Activated T-helper 1 cell treated with anti-CD3 and anti-CD28 coated beads, Interleukin-12 subunit alpha, Interleukin-12 subunit beta, Interleukin-2, Interleukin-4 antibody, amounts not matched to agents 30 ng/mL and 10 ng/mL and 1 ng/mL, durations not matched to agents 14 hours and 24 hours and 36 hours (primary cell): ENCODE measurements around the gene MTAP. TPM values are rescaled to one million over a fixed set of nuclear protein-coding genes. Genes with fewer than 3 reads are reported as not detected.
A peak's percentile ranks its signal among the peaks of the same experiment; 100 is the strongest.

ENCODE experiments used
- DNase-seq: peaks from one replicate; pipeline ENCODE4 v3.0.0; 2021; ENCODE audit warnings: low spot score
- H3K27ac Mint-ChIP-seq: one replicate; pipeline ENCODE4 v1.8.0; 2021; ENCODE audit warnings: mild to moderate bottlenecking, mixed read lengths
- H3K27me3 Mint-ChIP-seq: one replicate; pipeline ENCODE4 v1.8.0; 2022; ENCODE audit warnings: mild to moderate bottlenecking, moderate library complexity, mixed read lengths; ENCODE audit not compliant: insufficient read depth
- H3K36me3 Mint-ChIP-seq: one replicate; pipeline ENCODE4 v1.8.0; 2021; ENCODE audit warnings: low read depth, mixed read lengths
- H3K4me1 Mint-ChIP-seq: one replicate; pipeline ENCODE4 v1.8.0; 2021; ENCODE audit warnings: low read depth, mixed read lengths
- H3K4me3 Mint-ChIP-seq: one replicate; pipeline ENCODE4 v1.8.0; 2021; ENCODE audit warnings: mild to moderate bottlenecking, moderate library complexity, mixed read lengths
- H3K9me3 Mint-ChIP-seq: one replicate; pipeline ENCODE4 v1.8.0; 2021; ENCODE audit warnings: mixed read lengths
- intact Hi-C: fragments of 100-400 bp; cut with micrococcal nuclease; formaldehyde crosslinking; loops from one replicate; pipeline ENCODE4 v1.15.1; 2024
- total RNA-seq: library from RNA; stranded (reverse); gene quantifications from 2 replicates; pipeline ENCODE4 v1.2.3, GENCODE V29; 2022

Gene MTAP
- 55.5 and 62.2 TPM in 2 replicates for total RNA-seq

DNA sequence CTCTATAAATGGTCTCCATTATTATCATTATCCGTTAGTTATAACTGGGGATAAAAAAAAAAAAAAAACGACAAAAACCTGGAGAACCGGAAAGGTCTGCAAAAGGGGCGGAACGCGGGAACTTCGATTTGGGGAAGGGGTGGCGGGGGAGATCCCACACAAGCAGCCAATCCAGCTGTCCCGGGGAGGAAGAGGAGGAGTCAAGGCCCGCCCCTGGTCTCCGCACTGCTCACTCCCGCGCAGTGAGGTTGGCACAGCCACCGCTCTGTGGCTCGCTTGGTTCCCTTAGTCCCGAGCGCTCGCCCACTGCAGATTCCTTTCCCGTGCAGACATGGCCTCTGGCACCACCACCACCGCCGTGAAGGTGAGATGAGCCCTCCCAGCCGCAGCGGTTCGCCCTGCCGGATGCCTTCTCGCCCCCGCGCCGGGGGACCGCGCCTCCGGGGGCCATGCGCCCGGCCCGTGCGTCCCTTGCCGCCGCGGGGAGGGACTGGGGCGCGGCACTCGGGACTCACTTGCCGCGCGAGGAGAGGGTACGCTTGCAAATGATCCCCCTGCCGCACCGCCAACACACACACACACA, at the start of gene MTAP:
Gene MTAP, plus strand, starts transcription at position 219 of the 583 bp plus-strand sequence. Its CDS starts 113 bp downstream, at position 332.
- Mint-ChIP-seq H3K36me3 (peaks cover 18% of the 10 kb centered on the region), H3K4me3 (peak within 1 kb of the TSS; percentile 100), H3K27me3 (peaks cover 47% of the 10 kb centered on the region), H3K9me3 (no peaks in the 10 kb centered on the region), H3K27ac (peak within 1 kb of the TSS; percentile 100), H3K4me1 (peaks cover 43% of the 10 kb centered on the region)
- intact Hi-C loops = loop anchor here (1.0 kb wide), 1 partner anchor 24 kb away; no protein-coding TSS in a partner anchor
- peak; percentile 61 for DNase-seq

DNA sequence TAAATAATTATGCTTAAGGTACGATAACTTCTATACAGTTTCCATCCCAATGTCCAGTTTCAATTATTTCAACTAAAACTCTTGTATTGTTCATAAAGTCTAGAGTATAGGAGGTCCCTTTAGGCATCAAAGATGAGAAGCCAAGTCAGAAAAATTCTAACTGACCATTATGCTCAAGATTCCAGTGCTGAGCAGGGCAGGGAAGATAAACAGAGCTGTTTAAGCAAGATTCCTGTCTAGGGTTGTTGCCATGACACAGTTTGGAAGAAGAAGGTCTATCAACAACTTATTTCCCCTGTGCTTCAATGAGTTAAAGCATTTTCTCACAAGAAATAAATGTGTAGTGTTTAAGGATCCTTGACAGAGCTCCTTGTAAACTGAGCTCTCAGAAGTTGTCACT, 48.9 kb upstream of the MTAP start:
- Mint-ChIP-seq H3K4me3 (no peak overlapping the region), H3K9me3 (no peaks in the 10 kb centered on the region), H3K27ac (no peak overlapping the region), H3K36me3 (no peaks in the 10 kb centered on the region), H3K27me3 (peaks cover 71% of the 10 kb centered on the region), H3K4me1 (no peaks in the 10 kb centered on the region)
- intact Hi-C loops = no loop called here
- DNase-seq = no peak

DNA sequence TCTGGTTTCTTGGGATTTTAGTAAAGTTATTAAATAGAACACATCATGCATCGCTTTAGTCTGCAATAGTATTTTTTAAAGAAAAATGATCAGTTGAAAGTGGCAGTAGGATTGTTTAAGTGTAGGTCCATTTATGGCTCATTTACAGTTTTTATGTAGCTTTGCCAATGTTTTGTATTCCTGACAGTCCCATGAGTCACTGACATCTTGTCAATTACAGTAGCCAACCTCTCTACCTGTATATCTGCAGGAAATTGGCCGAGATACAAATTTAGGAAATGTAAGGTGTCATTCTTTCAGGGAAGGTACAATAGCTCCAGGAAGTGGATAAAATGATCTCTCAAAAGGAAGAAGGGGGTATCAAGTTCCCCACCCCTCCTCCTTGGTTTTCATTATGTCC, 47.7 kb upstream of the MTAP start:
- Mint-ChIP-seq H3K36me3 (no peaks in the 10 kb centered on the region), H3K4me1 (no peaks in the 10 kb centered on the region), H3K9me3 (no peaks in the 10 kb centered on the region), H3K27me3 (peaks cover 75% of the 10 kb centered on the region), H3K4me3 (no peak overlapping the region), H3K27ac (no peak overlapping the region)
- no peak for DNase-seq
- intact Hi-C loops = no loop called here

DNA sequence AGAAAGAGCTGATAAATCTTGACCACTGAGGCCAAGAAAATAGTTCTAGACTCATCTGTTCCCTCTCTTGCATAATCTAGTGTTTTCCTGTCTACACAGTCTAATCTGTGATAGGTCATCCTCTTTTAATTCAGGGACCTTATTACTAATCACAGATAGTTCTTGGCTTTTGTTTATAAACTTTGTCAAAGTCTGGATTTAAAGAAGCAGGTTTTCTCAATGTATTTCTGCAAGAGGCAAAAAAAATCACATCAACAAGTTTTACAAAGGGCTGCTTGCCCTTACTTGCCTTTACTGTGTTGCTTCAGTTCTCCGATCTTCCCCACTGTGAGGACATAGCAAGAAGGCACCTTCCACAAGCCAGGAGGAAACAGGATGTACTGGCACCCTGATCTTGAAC, 43.9 kb upstream of the MTAP start:
- no peak for DNase-seq

DNA sequence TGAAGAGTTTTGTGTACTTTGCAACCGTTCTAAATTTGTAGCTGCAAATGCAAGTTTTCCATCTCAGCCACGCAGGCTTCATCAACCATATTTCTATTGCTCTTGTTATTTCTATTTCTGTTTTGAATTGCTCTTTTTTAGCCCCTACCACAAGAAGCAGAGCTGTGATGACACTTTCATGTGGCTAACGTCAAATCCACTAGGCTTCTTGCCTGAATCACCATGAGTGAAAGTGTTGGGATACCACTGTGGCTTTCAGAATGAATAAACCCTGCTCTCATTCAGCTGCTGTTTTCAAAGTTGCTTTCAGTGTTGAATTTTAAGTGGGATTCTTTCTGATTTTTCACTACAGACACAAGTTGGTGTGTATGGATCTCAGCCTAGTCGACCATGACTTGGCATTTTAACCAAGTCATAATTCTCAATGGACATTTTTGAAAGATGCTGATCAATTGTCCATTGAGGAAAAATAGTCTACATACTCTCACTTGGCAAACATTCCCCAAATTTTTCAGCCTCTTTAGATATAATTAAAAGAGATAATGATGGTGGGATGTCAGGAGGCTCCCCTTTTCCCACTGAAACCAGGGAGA, 41.0 kb upstream of the MTAP start:
- no peaks in the 10 kb centered on the region for H3K36me3 Mint-ChIP-seq
- H3K9me3 Mint-ChIP-seq = no peaks in the 10 kb centered on the region
- peaks cover 78% of the 10 kb centered on the region for H3K27me3 Mint-ChIP-seq
- H3K4me3 Mint-ChIP-seq = no peak overlapping the region
- DNase-seq = peak; percentile 46
- intact Hi-C loops = loop anchor here (1.0 to 2.0 kb wide), 9 partner anchors 17 to 479 kb away; no protein-coding TSS in a partner anchor
- peaks cover 9% of the 10 kb centered on the region for H3K4me1 Mint-ChIP-seq
- peak overlapping the region; percentile 18 for H3K27ac Mint-ChIP-seq

More for the DNA sequence above, 43.9 kb upstream of the MTAP start:
- Mint-ChIP-seq H3K27me3 (peaks cover 74% of the 10 kb centered on the region), H3K4me1 (peaks cover 9% of the 10 kb centered on the region), H3K9me3 (no peaks in the 10 kb centered on the region), H3K36me3 (no peaks in the 10 kb centered on the region), H3K4me3 (no peak overlapping the region), H3K27ac (no peak overlapping the region)
- intact Hi-C loops = no loop called here

DNA sequence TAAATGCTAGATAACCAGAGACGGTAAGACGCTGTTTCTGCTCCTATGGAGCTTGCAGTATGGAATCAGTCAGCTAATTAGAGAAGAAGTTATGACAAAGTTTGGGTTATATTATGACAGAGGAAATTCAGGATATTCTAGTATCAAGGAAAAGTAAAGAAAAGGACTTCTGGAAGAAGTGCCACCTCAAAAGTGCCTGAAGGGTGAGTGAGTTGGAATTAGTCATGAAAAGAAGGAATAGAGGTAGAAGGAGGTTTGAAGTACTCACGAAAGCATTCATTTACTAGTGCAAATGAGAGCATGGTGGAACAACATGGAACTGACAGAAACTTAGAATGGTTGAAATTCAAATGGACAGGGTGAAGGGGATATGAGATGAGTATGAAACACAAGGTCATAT, 40.4 kb upstream of the MTAP start:
- Mint-ChIP-seq H3K27me3 (peaks cover 80% of the 10 kb centered on the region), H3K27ac (no peak overlapping the region), H3K4me3 (no peak overlapping the region), H3K4me1 (peaks cover 9% of the 10 kb centered on the region), H3K36me3 (no peaks in the 10 kb centered on the region), H3K9me3 (no peaks in the 10 kb centered on the region)
- DNase-seq = no peak
- intact Hi-C loops = no loop called here

DNA sequence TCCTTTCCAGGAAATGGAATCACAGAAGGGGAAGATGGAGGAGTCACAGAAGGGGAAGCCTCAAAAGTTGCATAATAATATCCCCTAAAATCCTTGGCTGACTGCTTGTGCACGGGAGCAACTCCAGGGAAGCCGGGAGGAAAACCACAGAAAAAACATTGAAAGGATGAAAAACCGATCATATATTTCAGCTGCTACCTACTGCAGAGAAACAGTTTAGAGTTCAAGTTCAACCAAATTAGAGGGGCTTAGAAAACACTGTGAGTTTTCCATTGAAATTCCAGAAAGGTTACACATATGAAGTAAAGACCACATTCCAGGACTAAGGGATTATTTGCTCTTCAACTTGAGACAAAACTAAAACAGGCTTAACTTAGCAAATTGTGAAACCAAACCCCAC, 37.6 kb upstream of the MTAP start:
- Mint-ChIP-seq H3K4me1 (peaks cover 9% of the 10 kb centered on the region), H3K36me3 (no peaks in the 10 kb centered on the region), H3K4me3 (no peak overlapping the region), H3K27ac (no peak overlapping the region), H3K27me3 (peaks cover 87% of the 10 kb centered on the region), H3K9me3 (no peaks in the 10 kb centered on the region)
- DNase-seq = no peak
- intact Hi-C loops = no loop called here

DNA sequence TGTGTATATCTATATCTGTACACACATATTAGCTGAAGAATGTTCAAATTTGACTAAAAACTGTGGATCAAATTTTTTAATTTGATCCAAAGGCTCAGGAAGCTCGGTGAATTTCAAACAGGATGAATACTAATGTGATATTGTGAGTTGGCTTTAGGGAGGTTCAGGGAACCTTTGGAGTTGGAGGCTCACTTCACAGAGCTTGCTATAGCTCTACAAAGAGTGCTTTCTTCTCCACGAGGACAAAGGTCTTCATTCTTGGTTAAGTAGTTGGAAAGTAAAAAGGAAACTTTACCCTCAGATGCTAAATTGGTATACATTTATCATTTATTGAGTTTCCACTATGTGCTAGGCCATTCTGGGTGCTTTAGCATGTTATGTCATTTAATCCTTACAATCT, 36.3 kb upstream of the MTAP start:
- Mint-ChIP-seq H3K4me1 (peaks cover 7% of the 10 kb centered on the region), H3K4me3 (no peak overlapping the region), H3K27me3 (peaks cover 88% of the 10 kb centered on the region)

DNA sequence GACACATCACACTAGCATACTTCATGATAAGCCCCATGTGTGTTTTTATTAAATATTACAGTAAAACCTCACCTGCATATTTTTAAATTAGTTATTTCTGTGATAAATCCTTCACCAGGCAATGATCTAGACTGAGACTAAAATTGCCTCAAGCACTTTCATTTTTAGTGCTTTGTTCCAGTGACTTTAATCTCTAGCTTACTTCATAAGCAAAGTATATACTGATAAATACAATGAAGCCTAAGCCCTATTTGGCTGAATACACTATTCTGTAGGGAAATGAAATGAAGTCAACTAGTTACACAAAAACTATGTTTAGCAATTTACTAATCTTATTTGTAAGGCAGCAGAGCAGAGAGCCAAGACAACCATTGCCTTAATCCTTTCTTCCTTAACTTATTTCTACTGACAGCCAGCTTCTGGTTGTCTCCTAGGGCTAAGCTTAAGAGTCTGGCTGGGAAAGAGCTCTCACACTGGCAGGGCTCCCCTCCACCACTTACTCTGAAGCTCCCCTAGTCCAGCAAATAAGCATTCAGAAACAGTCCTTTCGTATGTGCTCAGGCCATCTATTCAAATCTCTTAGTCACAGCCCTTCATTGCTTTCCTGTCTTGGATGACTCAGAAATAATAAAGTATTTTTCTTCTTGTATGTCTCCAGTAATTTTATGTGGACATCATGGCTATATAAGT, 31.4 kb upstream of the MTAP start:
- Mint-ChIP-seq H3K27ac (no peak overlapping the region), H3K36me3 (no peaks in the 10 kb centered on the region), H3K4me1 (no peaks in the 10 kb centered on the region), H3K9me3 (no peaks in the 10 kb centered on the region), H3K4me3 (no peak overlapping the region), H3K27me3 (peaks cover 67% of the 10 kb centered on the region)
- no peak for DNase-seq
- intact Hi-C loops = no loop called here

More for the DNA sequence above, 36.3 kb upstream of the MTAP start:
- DNase-seq = no peak
- intact Hi-C loops = no loop called here
- Mint-ChIP-seq H3K36me3 (no peaks in the 10 kb centered on the region), H3K9me3 (no peaks in the 10 kb centered on the region), H3K27ac (no peak overlapping the region)

DNA sequence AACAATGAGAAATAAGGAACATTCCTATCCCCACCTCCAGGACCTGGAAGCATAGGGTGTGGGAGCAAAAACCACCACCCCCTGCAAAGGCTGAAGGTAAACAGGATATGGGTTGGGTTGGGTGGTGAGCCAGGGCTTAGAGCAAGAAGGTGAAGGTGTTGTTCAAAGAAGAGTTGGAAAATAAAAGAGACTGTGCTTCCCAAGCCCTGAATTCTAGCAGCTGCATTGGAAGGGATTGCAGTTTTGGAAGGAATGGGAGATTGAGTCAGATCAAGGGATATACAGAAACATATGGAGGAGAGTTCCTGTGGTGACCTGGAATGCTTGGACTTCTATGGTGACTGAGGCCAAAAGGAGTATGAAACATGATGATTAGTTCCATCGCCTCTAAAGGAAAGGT, 24.7 kb upstream of the MTAP start:
- H3K4me1 Mint-ChIP-seq = no peaks in the 10 kb centered on the region
- H3K9me3 Mint-ChIP-seq = no peaks in the 10 kb centered on the region
- no peak overlapping the region for H3K4me3 Mint-ChIP-seq
- DNase-seq = no peak
- H3K27ac Mint-ChIP-seq = no peak overlapping the region
- intact Hi-C loops = loop anchor here (1.0 to 2.0 kb wide), 2 partner anchors 17 to 25 kb away; partner anchors contain the start of gene MTAP
- no peaks in the 10 kb centered on the region for H3K36me3 Mint-ChIP-seq
- H3K27me3 Mint-ChIP-seq = peaks cover 11% of the 10 kb centered on the region

DNA sequence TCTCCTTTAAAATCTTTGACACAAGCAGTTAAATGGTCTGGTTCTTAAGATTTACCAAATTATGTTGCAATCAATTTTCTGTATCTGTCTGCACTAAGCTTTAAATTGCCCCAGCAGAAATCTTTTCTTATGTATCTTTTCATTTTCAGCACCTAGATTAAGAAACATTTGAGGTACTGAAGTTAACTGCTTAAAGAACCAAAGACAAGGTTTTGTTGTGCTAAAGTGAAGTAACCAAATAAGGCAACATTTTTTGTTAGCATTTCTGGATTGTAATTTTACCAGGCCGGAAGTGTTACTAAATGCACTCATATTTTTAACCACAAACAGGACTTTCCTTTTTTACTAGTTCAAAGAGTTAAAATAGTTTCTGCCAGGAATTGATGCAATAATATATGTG, 24.1 kb upstream of the MTAP start:
- no peaks in the 10 kb centered on the region for H3K9me3 Mint-ChIP-seq
- H3K36me3 Mint-ChIP-seq = no peaks in the 10 kb centered on the region
- no peak overlapping the region for H3K27ac Mint-ChIP-seq
- no peak overlapping the region for H3K4me3 Mint-ChIP-seq
- DNase-seq = no peak
- intact Hi-C loops = loop anchor here (1.0 to 2.0 kb wide), 2 partner anchors 18 to 24 kb away; partner anchors contain the start of gene MTAP
- H3K4me1 Mint-ChIP-seq = no peaks in the 10 kb centered on the region
- peaks cover 11% of the 10 kb centered on the region for H3K27me3 Mint-ChIP-seq

DNA sequence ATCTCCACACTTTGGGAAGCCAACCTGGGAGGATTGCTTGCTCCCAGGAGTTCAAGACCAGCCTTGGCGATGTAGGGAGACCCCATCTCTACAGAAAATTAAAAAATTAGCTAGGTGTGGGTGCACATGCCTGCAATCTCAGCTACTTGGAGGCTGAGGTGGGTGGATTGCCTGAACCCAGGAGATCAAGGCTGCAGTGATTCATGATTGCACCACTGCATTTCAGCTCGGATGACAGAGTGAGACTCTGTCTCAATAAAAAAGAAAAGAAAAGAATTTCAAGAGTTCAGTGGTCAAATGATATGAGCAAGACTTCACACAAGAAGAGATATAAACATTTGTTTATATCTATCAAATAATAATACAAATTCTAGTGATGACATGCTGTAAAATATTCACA, 23.0 kb upstream of the MTAP start:
- Mint-ChIP-seq H3K4me3 (no peak overlapping the region), H3K4me1 (no peaks in the 10 kb centered on the region), H3K36me3 (no peaks in the 10 kb centered on the region), H3K27ac (no peak overlapping the region), H3K9me3 (no peaks in the 10 kb centered on the region), H3K27me3 (peaks cover 17% of the 10 kb centered on the region)
- intact Hi-C loops = loop anchor here (2.0 kb wide), 1 partner anchor 19 kb away; no protein-coding TSS in a partner anchor
- DNase-seq = no peak

DNA sequence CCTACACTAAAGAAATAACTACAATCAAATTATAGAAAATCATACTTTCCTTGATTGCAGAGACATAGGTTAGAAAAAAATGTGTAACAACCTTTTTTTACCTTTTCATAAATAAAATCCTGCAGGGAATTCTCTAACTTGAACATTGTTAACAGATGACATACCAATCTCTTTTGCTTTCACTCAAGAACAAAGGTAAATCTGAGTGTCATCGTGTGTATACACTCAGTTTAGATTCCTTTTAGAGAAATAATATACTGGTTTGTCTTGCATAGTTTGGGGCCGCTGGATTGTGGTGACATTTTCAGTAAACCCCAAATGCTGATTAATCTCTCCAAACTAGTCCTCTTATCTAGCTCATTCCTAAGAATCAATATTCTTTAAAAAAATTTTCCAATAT, 20.8 kb upstream of the MTAP start:
- no peak for DNase-seq
- intact Hi-C loops = no loop called here
- no peak overlapping the region for H3K27ac Mint-ChIP-seq
- H3K4me1 Mint-ChIP-seq = no peaks in the 10 kb centered on the region
- no peaks in the 10 kb centered on the region for H3K9me3 Mint-ChIP-seq
- H3K27me3 Mint-ChIP-seq = peaks cover 37% of the 10 kb centered on the region
- H3K36me3 Mint-ChIP-seq = no peaks in the 10 kb centered on the region
- H3K4me3 Mint-ChIP-seq = no peak overlapping the region
